Limb (tissue), 2 donors: ENCODE results near the gene APBB2.

ENCODE experiments used
- DNase-seq, 2 donors: peaks; one replicate each; pipeline ENCODE4 v3.0.0-alpha.2; 2016; ENCODE audit errors: extremely low spot score in 2 of 2

Gene APBB2

GRCh38 chr4:41110050-41110449, 104.3 kb downstream of the APBB2 start:
- no peak for DNase-seq

- DNase-seq = no peak
Observed at GRCh38 chr4:41108481-41108880, 105.9 kb downstream of the APBB2 start.

DNA sequence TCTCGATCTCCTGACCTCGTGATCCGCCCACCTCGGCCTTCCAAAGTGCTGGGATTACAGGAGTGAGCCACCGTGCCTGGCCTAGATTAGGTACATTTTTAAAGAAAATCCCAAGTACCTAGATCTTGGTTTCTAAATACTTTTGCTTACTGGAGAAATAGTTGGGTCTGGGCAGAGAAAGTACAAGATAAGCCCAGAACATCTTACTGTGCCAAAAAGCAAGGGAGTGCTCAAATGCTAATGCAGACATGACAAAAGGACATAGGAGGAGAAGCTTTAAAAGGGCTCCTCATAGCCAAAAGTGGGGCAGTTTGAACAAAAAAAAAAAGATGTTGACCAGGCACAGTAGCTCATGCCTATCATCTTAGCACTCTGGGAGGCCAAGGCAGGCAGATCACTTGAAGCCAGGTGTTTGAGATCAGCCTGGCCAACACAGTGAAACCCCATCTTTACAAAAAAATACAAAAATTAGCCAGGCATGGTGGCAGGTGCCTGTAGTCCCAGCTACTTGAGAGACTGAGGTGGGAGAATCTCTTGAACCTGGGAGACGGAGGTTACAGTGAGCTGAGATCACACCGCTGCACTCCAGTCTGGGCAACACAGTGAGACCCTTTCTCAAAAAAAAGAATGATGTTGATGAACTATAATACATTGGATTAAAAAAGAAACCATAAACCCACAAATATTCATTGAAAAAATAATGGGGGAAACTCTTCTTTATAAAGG, 107.5 kb downstream of the APBB2 start:
- no peak for DNase-seq

- no peak for DNase-seq
Observed at GRCh38 chr4:41106081-41106480, 108.3 kb downstream of the APBB2 start.

- no peak for DNase-seq
Observed at GRCh38 chr4:41104155-41104554, 110.2 kb downstream of the APBB2 start.

- DNase-seq = no peak
Observed at GRCh38 chr4:41103657-41104056, 110.7 kb downstream of the APBB2 start.

DNA sequence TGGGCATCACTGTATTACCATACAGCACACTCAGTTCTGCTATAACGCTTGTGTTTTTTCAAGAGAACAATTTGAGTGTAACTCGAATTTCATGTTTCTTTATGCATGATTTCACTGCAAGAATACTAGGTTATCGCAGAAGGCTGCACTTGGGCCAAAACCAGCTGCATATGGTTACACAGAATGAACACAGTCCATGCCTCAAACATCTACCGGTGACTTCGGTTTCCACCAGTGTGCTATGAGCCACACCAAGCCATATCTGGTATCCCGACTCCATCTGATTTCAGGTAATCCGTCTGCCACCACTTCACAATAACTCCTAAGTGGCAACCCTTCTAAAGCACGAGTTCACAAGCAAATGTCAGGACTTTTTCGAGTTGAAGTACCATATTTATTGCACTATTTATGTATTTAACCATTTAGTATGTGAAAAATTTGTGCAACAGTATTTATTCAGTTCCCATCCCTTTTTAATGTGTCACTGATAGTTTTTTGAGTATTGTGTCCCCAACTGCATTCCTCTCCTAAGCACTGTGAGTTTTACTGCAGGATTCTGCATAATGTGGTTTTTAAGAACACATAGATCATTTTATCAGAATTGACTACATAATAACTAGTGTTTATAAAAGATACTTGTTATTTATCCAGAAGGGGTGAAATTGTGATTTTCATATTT, 111.8 kb downstream of the APBB2 start:
- DNase-seq = no peak

DNA sequence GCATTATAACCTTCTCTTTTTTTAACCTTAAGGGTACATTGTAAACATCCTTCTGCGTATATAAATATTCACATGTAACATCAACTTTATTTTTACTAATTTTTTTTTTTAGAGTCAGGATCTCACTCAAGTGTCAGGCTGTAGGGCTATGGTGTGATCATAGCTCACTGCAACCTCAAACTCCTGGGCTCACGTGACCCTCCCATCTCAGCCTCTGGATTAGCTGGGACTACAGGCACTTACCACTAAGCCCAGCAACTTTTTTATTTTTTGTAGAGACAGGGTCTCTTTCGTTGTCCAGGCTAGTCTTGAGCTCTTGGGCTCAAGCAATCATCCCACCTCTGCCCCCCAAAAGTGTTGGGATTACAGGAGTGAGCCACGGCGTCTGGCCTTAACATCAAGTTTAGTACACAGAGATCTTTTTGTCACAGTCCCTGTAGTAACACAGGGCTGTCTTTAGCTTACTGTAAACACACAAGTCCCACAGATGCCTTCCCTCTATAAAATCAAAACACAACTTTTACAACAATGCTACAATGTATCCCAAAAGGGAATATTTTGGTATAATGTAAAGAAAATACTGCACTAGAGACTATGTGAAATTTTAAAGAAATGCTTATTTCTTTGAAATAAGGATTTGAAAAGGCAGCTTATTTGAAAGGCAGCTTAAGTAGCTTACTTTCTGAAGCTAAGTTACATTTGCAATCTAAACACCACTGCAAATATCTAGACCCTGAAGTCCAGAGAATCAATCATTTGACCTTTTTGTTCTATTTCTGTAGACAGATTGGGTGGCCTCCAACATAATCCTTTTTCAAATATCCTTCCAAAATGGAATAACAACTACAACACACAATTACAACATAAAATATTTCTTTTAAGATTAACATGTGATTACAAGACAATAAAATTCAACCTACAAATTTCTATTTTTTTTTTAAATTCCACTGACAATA, 116.0 kb downstream of the APBB2 start:
- DNase-seq = no peak

DNA sequence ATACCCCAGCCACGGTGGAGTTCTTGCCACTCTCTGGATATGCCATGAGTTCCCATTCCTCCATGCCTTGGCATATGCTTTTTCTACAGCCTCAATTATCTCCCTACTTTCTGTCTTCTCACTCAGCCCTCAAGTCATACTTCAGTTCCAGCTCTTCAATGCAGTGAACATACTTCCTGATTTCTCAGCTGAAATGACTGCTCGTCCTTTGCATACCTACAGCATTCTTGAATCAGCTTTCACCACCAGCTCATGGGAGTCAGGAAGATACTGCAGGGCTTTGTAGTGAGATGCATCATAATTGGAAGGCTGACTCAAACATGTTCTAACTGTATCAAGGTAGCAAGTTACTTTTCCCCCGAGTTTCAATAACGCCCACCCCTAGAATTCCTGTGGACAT, 118.4 kb downstream of the APBB2 start:
- DNase-seq = no peak

DNA sequence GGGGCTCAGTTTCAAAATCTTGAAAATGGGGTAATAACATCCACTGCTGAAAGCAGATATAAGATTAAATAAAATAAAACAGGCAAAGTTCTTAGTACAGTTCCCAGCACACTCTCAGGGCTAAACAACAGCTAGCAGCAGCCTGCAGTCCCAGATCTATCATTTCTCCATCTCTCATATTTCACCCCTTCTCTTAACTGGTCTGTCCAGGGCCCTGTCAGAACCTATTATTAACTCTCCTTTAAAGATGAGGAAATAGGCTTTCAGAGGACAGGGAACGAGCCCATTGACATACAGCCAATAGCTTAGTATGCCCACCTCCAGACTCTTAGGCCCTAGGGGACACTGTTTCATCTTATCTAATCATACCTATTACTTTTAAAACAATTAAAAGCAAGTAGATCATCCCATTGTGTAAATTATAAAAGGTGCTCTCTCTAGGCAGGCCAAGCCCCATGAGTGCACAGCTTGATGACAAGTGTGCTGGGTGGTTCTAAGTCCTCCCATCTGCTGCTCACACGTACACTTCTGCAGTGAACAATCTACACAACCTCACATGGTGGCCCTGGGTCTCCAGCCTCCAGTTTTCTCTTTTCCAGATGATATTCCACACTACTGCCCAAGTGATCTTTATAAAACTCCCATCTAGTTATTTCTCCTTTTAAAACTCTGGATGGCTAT, 119.0 kb downstream of the APBB2 start:
- DNase-seq = no peak

- DNase-seq = no peak
Observed at GRCh38 chr4:41092128-41092527, 122.2 kb downstream of the APBB2 start.

- DNase-seq = no peak
Observed at GRCh38 chr4:41081847-41082246, 132.5 kb downstream of the APBB2 start.

GRCh38 chr4:41080976-41081375, 133.4 kb downstream of the APBB2 start:
- no peak for DNase-seq

DNA sequence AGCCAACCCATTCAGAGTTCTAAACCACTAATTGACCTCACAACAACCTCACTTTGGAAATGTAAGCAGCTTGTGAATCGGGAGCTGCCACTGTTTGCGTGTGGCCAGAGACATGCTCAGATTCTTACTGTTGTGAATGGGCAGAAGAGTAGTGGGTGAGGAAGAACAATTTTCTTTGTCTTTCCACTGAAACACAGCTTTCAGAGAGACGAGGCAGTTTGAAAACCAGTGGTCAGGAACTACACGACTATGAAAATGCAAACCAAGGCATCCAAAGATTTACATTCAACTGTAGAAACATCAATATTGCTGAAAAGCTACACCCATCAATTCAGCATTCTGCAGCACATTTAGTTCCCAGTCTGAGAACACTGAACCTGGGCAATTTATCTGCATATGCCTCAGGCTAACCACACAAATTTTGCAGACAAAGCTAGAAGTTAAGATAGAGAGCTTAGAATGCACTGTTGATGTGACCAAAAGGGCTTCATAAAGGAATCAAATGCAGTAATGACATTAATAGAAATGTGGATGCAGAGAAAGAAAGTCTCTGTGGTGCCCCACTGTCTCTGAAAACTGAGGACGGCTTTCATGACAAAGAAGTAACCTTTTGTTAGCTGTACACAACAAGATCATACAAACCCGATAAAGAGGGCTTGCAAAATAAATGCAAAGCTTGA, 134.3 kb downstream of the APBB2 start:
- DNase-seq = no peak

DNA sequence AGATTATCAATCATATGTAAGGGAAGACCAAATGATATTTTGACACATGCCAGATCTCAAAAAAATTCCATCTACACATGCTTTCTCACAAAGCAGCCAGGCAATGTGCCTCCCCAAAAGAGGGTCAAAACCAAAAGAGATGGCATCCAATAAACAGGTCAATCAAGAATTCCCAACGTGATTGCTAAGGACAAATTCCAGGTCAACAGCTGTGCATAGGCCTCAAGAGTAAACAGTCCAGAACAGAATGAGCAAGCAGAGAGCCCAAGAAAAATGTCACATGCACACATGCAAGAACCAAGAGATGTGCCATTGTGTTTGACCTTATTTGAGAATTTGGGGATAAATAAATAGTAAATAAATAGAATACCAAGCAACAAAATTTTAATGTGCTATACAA, 136.7 kb downstream of the APBB2 start:
- DNase-seq = no peak

DNA sequence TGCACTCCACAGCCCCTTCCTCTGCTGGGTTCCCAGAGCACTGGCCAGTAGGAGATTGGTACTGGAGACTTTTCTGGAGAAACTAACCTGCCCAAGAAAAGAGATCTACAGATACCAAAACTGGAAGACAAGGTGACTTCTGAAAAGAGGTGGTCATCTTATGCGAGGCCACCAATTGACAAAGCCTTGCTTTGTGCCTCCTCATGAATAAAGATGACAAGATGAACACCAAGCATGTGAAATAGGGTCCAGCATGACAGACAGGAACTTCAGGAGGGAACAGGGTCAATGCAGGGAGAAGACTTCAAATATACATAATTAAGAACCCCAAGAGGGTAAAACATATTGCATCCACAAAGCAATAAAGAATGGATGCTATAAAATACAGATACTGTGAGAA, 137.9 kb downstream of the APBB2 start:
- no peak for DNase-seq

GRCh38 chr4:41074215-41074614, 140.1 kb downstream of the APBB2 start:
- DNase-seq = no peak

GRCh38 chr4:41072021-41072777, 142.1 kb downstream of the APBB2 start:
- DNase-seq = no peak

- no peak for DNase-seq
Observed at GRCh38 chr4:41070516-41071281, 143.6 kb downstream of the APBB2 start.
